Caki2 (cell line): Measurements from ENCODE around the gene LRRC73. TPM values are rescaled to one million over a fixed set of nuclear protein-coding genes. Genes with fewer than 3 reads are reported as not detected.
"Not testable (repeated sequence)": the region's sequence is repeated elsewhere in the genome, so short reads cannot be mapped to it uniquely, and the experiment has no call there.

Experiments used
- DNase-seq: peaks from one replicate; pipeline ENCODE4 v3.0.0-alpha.2; 2015; ENCODE audit warnings: low read depth
- in situ Hi-C: cut with HindIII; loops from 2 replicates; pipeline ENCODE4 v1.10.0; 2016; ENCODE audit warnings: low sequenced_read_pairs, low pct_unique_long_range_greater_than_20kb, mixed read lengths
- total RNA-seq: library from RNA; depleted of rRNA; stranded (reverse); fragments of >200 nt; shearing (Covaris generic); gene quantifications from 2 replicates; pipeline ENCODE4 v1.2.3, GENCODE V29; 2014; ENCODE audit warnings: low replicate concordance; rRNA removed

The LRRC73 gene
- total RNA-seq: 0.20 and 0.29 TPM in 2 replicates

- in situ Hi-C loops: no loop called here
- peak; percentile 86 for DNase-seq
Observed at GRCh38 chr6:43509984-43510826, at the start of gene LRRC73. LRRC73 (minus strand) TSS chr6:43510346; CDS start chr6:43509785, 561 bp downstream.

GRCh38 chr6:43559328-43559727 is 49.2 kb upstream of the LRRC73 start:
- in situ Hi-C loops: no loop called here
- DNase-seq: no peak

- in situ Hi-C loops, DNase-seq: not testable (repeated sequence)
Observed at GRCh38 chr6:43557620-43558019, 47.5 kb upstream of the LRRC73 start.

GRCh38 chr6:43547222-43547621 is 37.1 kb upstream of the LRRC73 start:
- in situ Hi-C loops: no loop called here
- DNase-seq: no peak

- DNase-seq: no peak
- in situ Hi-C loops: no loop called here
Observed at GRCh38 chr6:43544461-43544860, 34.3 kb upstream of the LRRC73 start.

- in situ Hi-C loops: no loop called here
- DNase-seq: no peak
Observed at GRCh38 chr6:43541774-43542471, 31.8 kb upstream of the LRRC73 start.

- no peak for DNase-seq
- in situ Hi-C loops: no loop called here
Observed at GRCh38 chr6:43540507-43540906, 30.4 kb upstream of the LRRC73 start.

- in situ Hi-C loops, DNase-seq: not testable (repeated sequence)
Observed at GRCh38 chr6:43539409-43539808, 29.3 kb upstream of the LRRC73 start.

GRCh38 chr6:43538986-43539385 is 28.8 kb upstream of the LRRC73 start:
- DNase-seq, in situ Hi-C loops: not testable (repeated sequence)

GRCh38 chr6:43532201-43532600 is 22.1 kb upstream of the LRRC73 start:
- in situ Hi-C loops: no loop called here
- DNase-seq: no peak

GRCh38 chr6:43524483-43524961 is 14.4 kb upstream of the LRRC73 start:
- no peak for DNase-seq
- in situ Hi-C loops: no loop called here

- DNase-seq: no peak
- in situ Hi-C loops: no loop called here
Observed at GRCh38 chr6:43523284-43523683, 13.1 kb upstream of the LRRC73 start.

GRCh38 chr6:43522547-43523261 is 12.6 kb upstream of the LRRC73 start:
- no peak for DNase-seq
- in situ Hi-C loops: no loop called here

- no peak for DNase-seq
- in situ Hi-C loops: no loop called here
Observed at GRCh38 chr6:43521836-43522235, 11.7 kb upstream of the LRRC73 start.

- in situ Hi-C loops: no loop called here
- no peak for DNase-seq
Observed at GRCh38 chr6:43520097-43520496, 10.0 kb upstream of the LRRC73 start.

GRCh38 chr6:43517505-43518357 is 7.6 kb upstream of the LRRC73 start:
- no peak for DNase-seq
- in situ Hi-C loops: no loop called here

GRCh38 chr6:43516697-43517504 is 6.8 kb upstream of the LRRC73 start, which contains the start of the genes POLR1C and YIPF3:
POLR1C (plus strand) TSS chr6:43517089; CDS start chr6:43517110, 21 bp downstream.
YIPF3 (minus strand) TSS chr6:43516926; CDS start chr6:43516807, 119 bp downstream.
- in situ Hi-C loops: no loop called here
- peak; percentile 95 for DNase-seq
